IMR-90 (cell line): ENCODE measurements around the gene RIMS4.

ENCODE experiments used
- BHLHE40 ChIP-seq: fragments of 150-350 bp; IDR thresholded peaks from 2 replicates; pipeline ENCODE4 v1.6.1; 2016; ENCODE audit warnings: mild to moderate bottlenecking, low read depth, low read length
- CEBPB ChIP-seq: IDR thresholded peaks from 2 replicates; pipeline ENCODE4 v1.6.1; 2012; ENCODE audit warnings: low read depth, low read length, improper control_type of control experiment
- MAZ ChIP-seq: IDR thresholded peaks from 2 replicates; pipeline ENCODE4 v1.6.1; 2012; ENCODE audit warnings: low read depth, mild to moderate bottlenecking, low read length, improper control_type of control experiment, moderate library complexity, borderline replicate concordance
- MXI1 ChIP-seq: IDR thresholded peaks from 2 replicates; pipeline ENCODE4 v1.6.1; 2012; ENCODE audit warnings: low read depth, mild to moderate bottlenecking, low read length, moderate library complexity, borderline replicate concordance
- POLR2A ChIP-seq: IDR thresholded peaks from 2 replicates; pipeline ENCODE4 v1.6.1; 2012; ENCODE audit warnings: mild to moderate bottlenecking, low read depth, low read length
- RAD21 ChIP-seq: IDR thresholded peaks from 2 replicates; pipeline ENCODE4 v1.6.1; 2012; ENCODE audit warnings: low read length, improper control_type of control experiment
- RCOR1 ChIP-seq: IDR thresholded peaks from 2 replicates; pipeline ENCODE4 v1.6.1; 2012; ENCODE audit warnings: mild to moderate bottlenecking, low read length, improper control_type of control experiment; ENCODE audit not compliant: insufficient replicate concordance
- SMC3 ChIP-seq: fragments of 150-350 bp; IDR thresholded peaks from 2 replicates; pipeline ENCODE4 v1.6.1; 2016; ENCODE audit warnings: low read depth, mild to moderate bottlenecking, antibody characterized with exemption, low read length, moderate library complexity
- TF ChIP-seq, protein P1 (sequence below): conservative IDR thresholded peaks from 2 replicates; pipeline ENCODE4 v1.5.1; 2012; ENCODE audit warnings: mild to moderate bottlenecking, low read depth, low read length, improper control_type of control experiment

DNA sequence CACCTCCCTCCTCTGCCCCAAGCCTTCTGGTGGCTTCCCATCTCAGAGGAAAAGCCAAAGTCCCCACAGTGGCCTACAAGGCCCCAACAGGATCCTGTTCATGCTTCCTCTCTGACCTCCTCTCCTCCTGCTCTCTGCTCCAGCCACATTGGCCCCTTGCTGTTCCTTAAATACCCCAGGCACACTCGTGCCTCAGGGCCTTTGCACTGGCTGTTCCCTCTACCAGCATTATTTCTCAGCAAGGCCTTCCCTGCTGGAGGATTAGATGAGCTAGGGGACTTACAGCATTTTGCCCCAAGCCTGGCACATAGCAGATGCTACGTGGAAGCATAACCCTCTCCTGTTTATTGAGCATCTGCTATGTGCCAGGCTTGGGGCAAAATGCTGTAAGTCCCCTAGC lies 87.4 kb downstream of the RIMS4 start:
- TF ChIP-seq, protein P1, sequence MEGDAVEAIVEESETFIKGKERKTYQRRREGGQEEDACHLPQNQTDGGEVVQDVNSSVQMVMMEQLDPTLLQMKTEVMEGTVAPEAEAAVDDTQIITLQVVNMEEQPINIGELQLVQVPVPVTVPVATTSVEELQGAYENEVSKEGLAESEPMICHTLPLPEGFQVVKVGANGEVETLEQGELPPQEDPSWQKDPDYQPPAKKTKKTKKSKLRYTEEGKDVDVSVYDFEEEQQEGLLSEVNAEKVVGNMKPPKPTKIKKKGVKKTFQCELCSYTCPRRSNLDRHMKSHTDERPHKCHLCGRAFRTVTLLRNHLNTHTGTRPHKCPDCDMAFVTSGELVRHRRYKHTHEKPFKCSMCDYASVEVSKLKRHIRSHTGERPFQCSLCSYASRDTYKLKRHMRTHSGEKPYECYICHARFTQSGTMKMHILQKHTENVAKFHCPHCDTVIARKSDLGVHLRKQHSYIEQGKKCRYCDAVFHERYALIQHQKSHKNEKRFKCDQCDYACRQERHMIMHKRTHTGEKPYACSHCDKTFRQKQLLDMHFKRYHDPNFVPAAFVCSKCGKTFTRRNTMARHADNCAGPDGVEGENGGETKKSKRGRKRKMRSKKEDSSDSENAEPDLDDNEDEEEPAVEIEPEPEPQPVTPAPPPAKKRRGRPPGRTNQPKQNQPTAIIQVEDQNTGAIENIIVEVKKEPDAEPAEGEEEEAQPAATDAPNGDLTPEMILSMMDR, result no peak
- TF ChIP-seq POLR2A, result no peak
- TF ChIP-seq RAD21, result no peak
- TF ChIP-seq RCOR1, result no peak
- TF ChIP-seq BHLHE40, result no peak
- TF ChIP-seq MAZ, result no peak
- TF ChIP-seq CEBPB, result no peak
- TF ChIP-seq SMC3, result no peak
- no peak for TF ChIP-seq MXI1
